HUES48 (cell line): ENCODE results near the gene FLT4.

Experiments
- H3K27ac ChIP-seq: one replicate; pipeline ENCODE4 v1.7.0; 2013; ENCODE audit warnings: low read depth, low read length, inconsistent platforms
- H3K27me3 ChIP-seq: 2 replicates; pipeline ENCODE4 v1.6.1; 2013; ENCODE audit warnings: mild to moderate bottlenecking, low read length; ENCODE audit not compliant: control insufficient read depth, insufficient read depth
- H3K36me3 ChIP-seq: 2 replicates; pipeline ENCODE4 v1.6.1; 2013; ENCODE audit warnings: low read length; ENCODE audit not compliant: control insufficient read depth, insufficient read depth
- H3K4me1 ChIP-seq: 2 replicates; pipeline ENCODE4 v1.6.1; 2013; ENCODE audit warnings: mild to moderate bottlenecking, low read length; ENCODE audit not compliant: control insufficient read depth, insufficient read depth
- H3K4me3 ChIP-seq: 2 replicates; pipeline ENCODE4 v1.5.1; 2013; ENCODE audit warnings: mild to moderate bottlenecking, low read depth, low read length
- H3K9ac ChIP-seq: 2 replicates; pipeline ENCODE4 v1.6.1; 2013; ENCODE audit warnings: mild to moderate bottlenecking, low read depth, low read length, moderate library complexity
- H3K9me3 ChIP-seq: 2 replicates; pipeline ENCODE4 v1.6.1; 2013; ENCODE audit warnings: low read length; ENCODE audit not compliant: control insufficient read depth, insufficient read depth

FLT4 gene

DNA sequence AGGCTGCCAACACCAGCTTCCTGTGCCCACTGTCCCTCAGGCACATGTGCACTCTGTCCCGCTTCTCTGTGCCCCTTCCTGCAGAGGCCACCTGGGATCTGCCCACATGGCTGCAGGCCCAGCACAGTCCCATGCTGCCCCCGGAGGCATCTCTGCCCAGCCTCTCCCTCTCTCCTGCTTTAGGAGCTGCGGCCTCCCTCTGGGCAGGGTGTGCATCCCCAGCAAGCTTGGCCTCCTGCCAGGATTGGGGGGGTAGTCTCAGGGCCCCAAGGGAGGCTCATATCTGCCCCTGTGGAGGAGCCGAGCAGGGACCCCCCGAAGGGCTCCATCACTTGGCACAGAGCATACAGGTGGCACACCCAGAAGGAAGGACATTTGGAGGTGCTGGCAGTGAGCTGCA lies 24.8 kb downstream of the FLT4 start:
- Histone ChIP-seq H3K27me3 (no peaks in the 10 kb centered on the region), H3K36me3 (no peaks in the 10 kb centered on the region), H3K4me3 (no peak overlapping the region), H3K9ac (no peak overlapping the region), H3K9me3 (no peaks in the 10 kb centered on the region), H3K27ac (no peak overlapping the region), H3K4me1 (no peaks in the 10 kb centered on the region)

- Histone ChIP-seq H3K9me3 (no peaks in the 10 kb centered on the region), H3K4me1 (no peaks in the 10 kb centered on the region), H3K27ac (no peak overlapping the region), H3K27me3 (no peaks in the 10 kb centered on the region), H3K4me3 (no peak overlapping the region), H3K9ac (no peak overlapping the region), H3K36me3 (no peaks in the 10 kb centered on the region)
Observed at GRCh38 chr5:180623844-180624243, 25.6 kb downstream of the FLT4 start.

GRCh38 chr5:180623411-180623834 lies 26.0 kb downstream of the FLT4 start:
- no peaks in the 10 kb centered on the region for H3K36me3 ChIP-seq
- H3K27me3 ChIP-seq, result peaks cover 4% of the 10 kb centered on the region
- no peaks in the 10 kb centered on the region for H3K4me1 ChIP-seq
- no peaks in the 10 kb centered on the region for H3K9me3 ChIP-seq
- H3K4me3 ChIP-seq, result no peak overlapping the region
- no peak overlapping the region for H3K27ac ChIP-seq
- no peak overlapping the region for H3K9ac ChIP-seq

- peaks cover 7% of the 10 kb centered on the region for H3K27me3 ChIP-seq
- H3K36me3 ChIP-seq, result no peaks in the 10 kb centered on the region
Observed at GRCh38 chr5:180622910-180623309, 26.5 kb downstream of the FLT4 start.

GRCh38 chr5:180621311-180621710 lies 28.1 kb downstream of the FLT4 start:
- peaks cover 14% of the 10 kb centered on the region for H3K27me3 ChIP-seq
- no peaks in the 10 kb centered on the region for H3K9me3 ChIP-seq
- no peak overlapping the region for H3K4me3 ChIP-seq
- no peaks in the 10 kb centered on the region for H3K36me3 ChIP-seq
- H3K9ac ChIP-seq, result no peak overlapping the region
- no peak overlapping the region for H3K27ac ChIP-seq
- H3K4me1 ChIP-seq, result no peaks in the 10 kb centered on the region

More at GRCh38 chr5:180622910-180623309, 26.5 kb downstream of the FLT4 start:
- no peak overlapping the region for H3K4me3 ChIP-seq
- H3K27ac ChIP-seq, result no peak overlapping the region
- H3K9me3 ChIP-seq, result no peaks in the 10 kb centered on the region
- no peaks in the 10 kb centered on the region for H3K4me1 ChIP-seq
- no peak overlapping the region for H3K9ac ChIP-seq

GRCh38 chr5:180620014-180620413 lies 29.4 kb downstream of the FLT4 start:
- Histone ChIP-seq H3K36me3 (no peaks in the 10 kb centered on the region), H3K4me3 (no peak overlapping the region), H3K9me3 (no peaks in the 10 kb centered on the region), H3K4me1 (no peaks in the 10 kb centered on the region), H3K27me3 (peaks cover 15% of the 10 kb centered on the region), H3K9ac (no peak overlapping the region), H3K27ac (no peak overlapping the region)

- H3K4me1 ChIP-seq, result no peaks in the 10 kb centered on the region
- H3K9me3 ChIP-seq, result no peaks in the 10 kb centered on the region
- no peak overlapping the region for H3K9ac ChIP-seq
- H3K36me3 ChIP-seq, result no peaks in the 10 kb centered on the region
- H3K27ac ChIP-seq, result no peak overlapping the region
- H3K4me3 ChIP-seq, result peak overlapping the region; percentile 70; the same call in 1 of the 2 replicates
- H3K27me3 ChIP-seq, result peaks cover 15% of the 10 kb centered on the region
Observed at GRCh38 chr5:180619563-180619915, 29.9 kb downstream of the FLT4 start.

- Histone ChIP-seq H3K9me3 (no peaks in the 10 kb centered on the region), H3K4me3 (peak overlapping the region; percentile 70), H3K36me3 (no peaks in the 10 kb centered on the region), H3K4me1 (no peaks in the 10 kb centered on the region), H3K9ac (peak overlapping the region; percentile 51; the same call in 1 of the 2 replicates), H3K27me3 (peaks cover 15% of the 10 kb centered on the region), H3K27ac (no peak overlapping the region)
Observed at GRCh38 chr5:180618829-180619562, 30.4 kb downstream of the FLT4 start.

DNA sequence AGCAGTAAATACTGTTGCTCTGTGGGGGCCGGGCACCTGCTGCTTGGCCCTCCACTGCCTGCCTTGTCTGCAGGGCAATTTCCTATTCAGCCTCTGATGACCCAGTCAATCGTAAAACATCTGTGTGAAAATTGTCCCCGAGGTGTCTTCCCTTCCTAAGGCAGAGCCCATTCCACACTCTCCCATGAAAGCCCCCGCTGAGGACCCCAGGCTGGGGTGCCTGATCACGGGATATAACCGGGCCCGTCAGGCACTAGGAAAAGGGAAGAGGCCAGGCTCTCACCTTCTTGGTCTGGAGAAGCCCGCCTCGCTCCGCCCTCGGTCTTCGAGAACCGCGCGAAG lies 30.9 kb downstream of the FLT4 start:
- Histone ChIP-seq H3K4me3 (peak overlapping the region; percentile 70), H3K27me3 (peaks cover 15% of the 10 kb centered on the region), H3K27ac (no peak overlapping the region), H3K36me3 (no peaks in the 10 kb centered on the region), H3K4me1 (no peaks in the 10 kb centered on the region), H3K9ac (peak overlapping the region; percentile 51; the same call in 1 of the 2 replicates), H3K9me3 (no peaks in the 10 kb centered on the region)

- Histone ChIP-seq H3K36me3 (no peaks in the 10 kb centered on the region), H3K4me3 (no peak overlapping the region), H3K4me1 (no peaks in the 10 kb centered on the region), H3K9me3 (no peaks in the 10 kb centered on the region), H3K9ac (no peak overlapping the region), H3K27me3 (peaks cover 15% of the 10 kb centered on the region), H3K27ac (no peak overlapping the region)
Observed at GRCh38 chr5:180613814-180614188, 35.6 kb downstream of the FLT4 start.

- no peak overlapping the region for H3K27ac ChIP-seq
- H3K9me3 ChIP-seq, result no peaks in the 10 kb centered on the region
- H3K36me3 ChIP-seq, result no peaks in the 10 kb centered on the region
- H3K27me3 ChIP-seq, result peaks cover 10% of the 10 kb centered on the region
- H3K4me3 ChIP-seq, result no peak overlapping the region
- H3K4me1 ChIP-seq, result no peaks in the 10 kb centered on the region
- H3K9ac ChIP-seq, result no peak overlapping the region
Observed at GRCh38 chr5:180613188-180613813, 36.1 kb downstream of the FLT4 start.
